HL-60 (cell line): ENCODE measurements around the gene SASH1.

Source experiments
- DNase-seq, 2 experiments: peaks; one replicate each; pipeline ENCODE4 v3.0.0-alpha.2; 2010 to 2020; ENCODE audit warnings: low read depth in 1 of 2, low spot score in 1 of 2
- H3K27ac ChIP-seq: fragments of 250-450 bp; sonication (Bioruptor Pico); replicated peaks from 2 replicates; pipeline ENCODE4 v1.5.1; 2020; ENCODE audit warnings: mild to moderate bottlenecking, moderate library complexity
- H3K27me3 ChIP-seq: fragments of 250-450 bp; sonication (Bioruptor Pico); 2 replicates; pipeline ENCODE4 v1.5.1; 2021; ENCODE audit warnings: mild to moderate bottlenecking, moderate library complexity; ENCODE audit not compliant: insufficient read depth, poor library complexity, severe bottlenecking
- H3K4me3 ChIP-seq: replicated peaks from 2 replicates; pipeline ENCODE4 v1.5.1; 2011; ENCODE audit warnings: mild to moderate bottlenecking, control low read depth, low read length; ENCODE audit not compliant: insufficient read depth
- GABPA ChIP-seq: IDR thresholded peaks from 2 replicates; pipeline ENCODE4 v1.6.1; 2012; ENCODE audit warnings: low read depth
- POLR2AphosphoS5 ChIP-seq: IDR thresholded peaks from 2 replicates; pipeline ENCODE4 v1.6.1; 2012; ENCODE audit warnings: low read depth
- SPI1 ChIP-seq: IDR thresholded peaks from 2 replicates; pipeline ENCODE4 v1.6.1; 2012; ENCODE audit warnings: low read depth, mild to moderate bottlenecking, borderline replicate concordance
- TF ChIP-seq, protein P1 (sequence below): IDR thresholded peaks from 2 replicates; pipeline ENCODE4 v1.6.1; 2012; ENCODE audit warnings: low read depth; ENCODE audit not compliant: insufficient replicate concordance
- TF ChIP-seq, protein P2 (sequence below): IDR thresholded peaks from one replicate; pipeline ENCODE4 v1.5.1; 2011; ENCODE audit warnings: low read length, control low read depth, inconsistent platforms; ENCODE audit not compliant: insufficient read depth

The SASH1 gene

DNA sequence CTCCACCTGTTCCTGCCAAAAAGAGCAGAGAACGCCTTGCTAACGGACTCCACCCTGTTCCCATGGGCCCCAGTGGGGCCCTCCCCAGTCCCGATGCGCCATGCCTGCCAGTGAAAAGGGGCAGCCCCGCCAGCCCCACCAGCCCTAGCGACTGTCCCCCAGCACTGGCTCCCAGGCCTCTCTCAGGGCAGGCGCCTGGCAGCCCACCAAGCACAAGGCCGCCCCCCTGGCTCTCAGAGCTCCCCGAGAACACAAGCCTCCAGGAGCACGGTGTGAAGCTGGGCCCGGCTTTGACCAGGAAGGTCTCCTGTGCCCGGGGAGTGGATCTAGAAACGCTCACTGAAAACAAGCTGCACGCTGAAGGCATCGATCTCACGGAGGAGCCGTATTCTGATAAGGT, 201.8 kb downstream of the SASH1 start:
- Histone ChIP-seq H3K27ac (no peak overlapping the region), H3K27me3 (peaks cover 3% of the 10 kb centered on the region), H3K4me3 (no peak overlapping the region)
- DNase-seq, result no peak
- no peak for TF ChIP-seq SPI1
- TF ChIP-seq, protein P1, sequence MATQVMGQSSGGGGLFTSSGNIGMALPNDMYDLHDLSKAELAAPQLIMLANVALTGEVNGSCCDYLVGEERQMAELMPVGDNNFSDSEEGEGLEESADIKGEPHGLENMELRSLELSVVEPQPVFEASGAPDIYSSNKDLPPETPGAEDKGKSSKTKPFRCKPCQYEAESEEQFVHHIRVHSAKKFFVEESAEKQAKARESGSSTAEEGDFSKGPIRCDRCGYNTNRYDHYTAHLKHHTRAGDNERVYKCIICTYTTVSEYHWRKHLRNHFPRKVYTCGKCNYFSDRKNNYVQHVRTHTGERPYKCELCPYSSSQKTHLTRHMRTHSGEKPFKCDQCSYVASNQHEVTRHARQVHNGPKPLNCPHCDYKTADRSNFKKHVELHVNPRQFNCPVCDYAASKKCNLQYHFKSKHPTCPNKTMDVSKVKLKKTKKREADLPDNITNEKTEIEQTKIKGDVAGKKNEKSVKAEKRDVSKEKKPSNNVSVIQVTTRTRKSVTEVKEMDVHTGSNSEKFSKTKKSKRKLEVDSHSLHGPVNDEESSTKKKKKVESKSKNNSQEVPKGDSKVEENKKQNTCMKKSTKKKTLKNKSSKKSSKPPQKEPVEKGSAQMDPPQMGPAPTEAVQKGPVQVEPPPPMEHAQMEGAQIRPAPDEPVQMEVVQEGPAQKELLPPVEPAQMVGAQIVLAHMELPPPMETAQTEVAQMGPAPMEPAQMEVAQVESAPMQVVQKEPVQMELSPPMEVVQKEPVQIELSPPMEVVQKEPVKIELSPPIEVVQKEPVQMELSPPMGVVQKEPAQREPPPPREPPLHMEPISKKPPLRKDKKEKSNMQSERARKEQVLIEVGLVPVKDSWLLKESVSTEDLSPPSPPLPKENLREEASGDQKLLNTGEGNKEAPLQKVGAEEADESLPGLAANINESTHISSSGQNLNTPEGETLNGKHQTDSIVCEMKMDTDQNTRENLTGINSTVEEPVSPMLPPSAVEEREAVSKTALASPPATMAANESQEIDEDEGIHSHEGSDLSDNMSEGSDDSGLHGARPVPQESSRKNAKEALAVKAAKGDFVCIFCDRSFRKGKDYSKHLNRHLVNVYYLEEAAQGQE, result no peak
- TF ChIP-seq GABPA, result no peak
- TF ChIP-seq POLR2AphosphoS5, result no peak
- TF ChIP-seq, protein P2, sequence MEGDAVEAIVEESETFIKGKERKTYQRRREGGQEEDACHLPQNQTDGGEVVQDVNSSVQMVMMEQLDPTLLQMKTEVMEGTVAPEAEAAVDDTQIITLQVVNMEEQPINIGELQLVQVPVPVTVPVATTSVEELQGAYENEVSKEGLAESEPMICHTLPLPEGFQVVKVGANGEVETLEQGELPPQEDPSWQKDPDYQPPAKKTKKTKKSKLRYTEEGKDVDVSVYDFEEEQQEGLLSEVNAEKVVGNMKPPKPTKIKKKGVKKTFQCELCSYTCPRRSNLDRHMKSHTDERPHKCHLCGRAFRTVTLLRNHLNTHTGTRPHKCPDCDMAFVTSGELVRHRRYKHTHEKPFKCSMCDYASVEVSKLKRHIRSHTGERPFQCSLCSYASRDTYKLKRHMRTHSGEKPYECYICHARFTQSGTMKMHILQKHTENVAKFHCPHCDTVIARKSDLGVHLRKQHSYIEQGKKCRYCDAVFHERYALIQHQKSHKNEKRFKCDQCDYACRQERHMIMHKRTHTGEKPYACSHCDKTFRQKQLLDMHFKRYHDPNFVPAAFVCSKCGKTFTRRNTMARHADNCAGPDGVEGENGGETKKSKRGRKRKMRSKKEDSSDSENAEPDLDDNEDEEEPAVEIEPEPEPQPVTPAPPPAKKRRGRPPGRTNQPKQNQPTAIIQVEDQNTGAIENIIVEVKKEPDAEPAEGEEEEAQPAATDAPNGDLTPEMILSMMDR, result no peak

DNA sequence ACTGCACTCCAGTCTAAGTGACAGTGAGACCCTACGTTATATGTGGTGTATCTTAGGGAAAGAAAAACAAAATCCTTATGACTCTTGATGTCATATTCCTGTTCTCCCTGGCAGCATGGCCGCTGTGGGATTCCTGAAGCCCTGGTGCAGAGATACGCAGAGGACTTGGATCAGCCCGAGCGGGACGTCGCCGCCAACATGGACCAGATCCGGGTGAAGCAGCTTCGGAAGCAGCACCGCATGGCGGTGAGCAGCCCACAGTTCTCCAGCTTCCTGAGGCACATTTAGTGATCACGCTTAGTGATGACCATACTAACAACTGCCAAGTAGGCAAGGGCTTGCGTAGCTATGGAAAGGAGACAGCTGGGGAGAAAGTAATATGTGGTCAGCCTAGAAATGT, 203.3 kb downstream of the SASH1 start:
- Histone ChIP-seq H3K27ac (no peak overlapping the region), H3K4me3 (no peak overlapping the region), H3K27me3 (peaks cover 3% of the 10 kb centered on the region)
- TF ChIP-seq GABPA, result no peak
- no peak for TF ChIP-seq SPI1
- TF ChIP-seq, protein P1, result no peak
- TF ChIP-seq POLR2AphosphoS5, result no peak
- TF ChIP-seq, protein P2, result no peak
- DNase-seq, result no peak

DNA sequence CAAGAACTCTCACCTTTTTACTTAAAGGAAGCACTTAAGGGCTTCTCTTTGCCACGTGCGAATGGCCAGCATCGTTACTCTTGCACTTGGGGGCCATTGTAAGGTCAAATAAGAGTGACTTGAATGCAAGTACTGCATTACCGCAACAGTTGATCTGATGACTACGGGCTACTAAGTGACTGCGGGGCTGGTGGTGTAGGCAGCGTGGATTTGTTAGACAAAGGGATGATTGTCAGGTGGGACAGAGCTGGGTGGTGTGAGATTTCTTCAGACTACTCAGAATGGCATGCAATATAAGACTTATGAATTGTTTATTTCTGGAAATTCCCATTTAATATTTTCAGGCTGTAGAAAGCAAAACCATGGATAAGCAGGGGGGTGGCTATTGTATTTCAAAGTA, 204.5 kb downstream of the SASH1 start:
- H3K4me3 ChIP-seq, result no peak overlapping the region
- peaks cover 8% of the 10 kb centered on the region for H3K27me3 ChIP-seq
- TF ChIP-seq GABPA, result no peak
- no peak for TF ChIP-seq SPI1
- TF ChIP-seq, protein P2, result no peak
- TF ChIP-seq POLR2AphosphoS5, result no peak
- no peak for DNase-seq
- no peak overlapping the region for H3K27ac ChIP-seq

DNA sequence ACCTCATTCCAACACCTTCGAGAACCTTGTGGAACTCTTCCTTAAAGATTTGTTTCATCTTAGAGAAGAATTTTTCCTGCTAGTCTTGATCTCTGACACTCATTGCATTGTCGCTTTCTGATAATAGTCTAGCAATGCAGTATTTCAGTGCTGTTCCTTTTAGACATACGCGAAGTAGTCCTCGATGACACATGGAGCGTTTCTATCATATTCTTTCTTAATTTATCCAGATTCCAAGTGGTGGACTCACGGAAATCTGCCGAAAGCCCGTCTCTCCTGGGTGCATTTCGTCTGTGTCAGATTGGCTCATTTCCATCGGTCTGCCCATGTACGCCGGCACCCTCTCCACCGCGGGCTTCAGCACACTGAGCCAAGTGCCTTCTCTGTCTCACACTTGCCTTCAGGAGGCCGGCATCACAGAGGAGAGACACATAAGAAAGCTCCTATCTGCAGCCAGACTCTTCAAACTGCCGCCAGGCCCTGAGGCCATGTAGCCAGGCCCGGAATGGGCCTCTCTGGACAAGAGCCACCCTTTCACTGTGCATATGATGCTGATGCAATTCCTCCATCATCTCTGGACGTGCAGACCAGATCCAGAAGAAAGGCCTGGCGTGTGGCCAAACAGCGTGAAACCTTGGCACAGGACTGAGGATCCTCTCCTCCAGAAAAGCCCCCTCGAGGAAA, 205.6 kb downstream of the SASH1 start:
- TF ChIP-seq SPI1, result no peak
- TF ChIP-seq, protein P2, result no peak
- TF ChIP-seq GABPA, result no peak
- TF ChIP-seq, protein P1, result no peak
- no peak for TF ChIP-seq POLR2AphosphoS5
- peaks cover 10% of the 10 kb centered on the region for H3K27me3 ChIP-seq
- DNase-seq, result no peak
- H3K27ac ChIP-seq, result no peak overlapping the region
- no peak overlapping the region for H3K4me3 ChIP-seq
